GM10847 (cell line): ENCODE measurements around the gene NR1D1.

ENCODE experiments used
- POLR2A ChIP-seq: IDR thresholded peaks from 2 replicates; pipeline ENCODE4 v1.6.1; 2011; ENCODE audit not compliant: insufficient read length; ENCODE audit errors: extremely low read depth

The NR1D1 gene

GRCh38 chr17:40113907-40114245, 13.5 kb upstream of the NR1D1 start:
- TF ChIP-seq POLR2A: no peak

DNA sequence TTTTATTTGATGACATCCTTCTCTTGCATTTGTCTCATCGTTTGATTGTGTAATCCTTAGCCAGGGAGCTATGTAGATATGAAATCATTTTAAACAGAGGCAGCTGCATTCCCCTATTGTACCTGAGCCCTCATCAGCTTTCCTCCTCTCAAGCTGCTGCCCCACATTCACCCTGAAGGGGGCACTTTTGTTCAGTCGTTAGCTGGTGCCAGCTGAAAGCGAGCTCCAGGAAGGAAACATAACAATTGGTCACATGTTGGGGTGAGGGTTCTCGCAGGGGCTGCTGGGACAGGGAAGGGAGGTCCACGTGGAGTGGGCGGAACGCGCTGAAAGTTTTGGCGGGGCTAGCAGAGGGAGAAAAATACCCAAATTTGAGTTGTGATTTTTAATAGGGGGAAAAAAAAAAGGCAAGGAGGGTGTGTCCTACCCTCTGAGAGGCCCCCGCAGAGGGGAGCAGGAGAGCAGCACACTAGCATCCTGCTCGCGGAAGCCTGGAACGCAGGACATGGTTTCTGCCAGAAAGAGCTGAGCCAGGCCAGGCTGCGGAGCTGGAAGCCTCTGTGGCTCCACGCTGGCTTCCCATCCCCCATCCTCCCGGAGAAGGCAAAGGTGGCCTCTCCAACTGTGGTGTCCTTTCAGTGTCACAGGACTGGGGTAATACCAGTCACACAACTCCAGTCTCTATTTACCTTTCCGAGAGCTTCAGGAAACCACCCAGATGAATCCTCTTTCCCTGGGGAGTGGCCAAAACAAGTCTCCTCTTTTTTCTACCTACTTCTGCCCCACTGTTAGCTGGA, 12.9 kb upstream of the NR1D1 start:
- TF ChIP-seq POLR2A: peak; percentile 37

DNA sequence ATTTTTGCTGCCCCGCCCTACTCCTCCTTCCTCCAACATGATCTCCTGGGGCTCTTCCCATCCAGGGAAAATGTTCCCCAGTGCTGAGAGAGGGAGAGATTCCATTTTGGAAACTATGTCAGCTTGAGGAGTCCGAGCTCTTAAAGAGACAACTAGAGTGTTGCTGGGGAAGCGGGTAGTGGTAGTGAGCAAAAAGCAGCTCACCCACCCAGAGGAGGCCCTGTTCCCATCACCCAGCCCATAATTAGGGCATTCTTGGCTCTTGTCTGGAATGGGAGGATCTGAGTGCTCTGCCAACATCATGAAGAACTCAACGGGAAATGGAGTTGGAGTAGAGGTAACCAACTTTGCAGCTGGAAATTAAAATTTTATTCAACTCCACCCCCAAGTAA, 12.3 kb upstream of the NR1D1 start:
- no peak for TF ChIP-seq POLR2A

GRCh38 chr17:40112191-40112711, 11.9 kb upstream of the NR1D1 start:
- TF ChIP-seq POLR2A: no peak

DNA sequence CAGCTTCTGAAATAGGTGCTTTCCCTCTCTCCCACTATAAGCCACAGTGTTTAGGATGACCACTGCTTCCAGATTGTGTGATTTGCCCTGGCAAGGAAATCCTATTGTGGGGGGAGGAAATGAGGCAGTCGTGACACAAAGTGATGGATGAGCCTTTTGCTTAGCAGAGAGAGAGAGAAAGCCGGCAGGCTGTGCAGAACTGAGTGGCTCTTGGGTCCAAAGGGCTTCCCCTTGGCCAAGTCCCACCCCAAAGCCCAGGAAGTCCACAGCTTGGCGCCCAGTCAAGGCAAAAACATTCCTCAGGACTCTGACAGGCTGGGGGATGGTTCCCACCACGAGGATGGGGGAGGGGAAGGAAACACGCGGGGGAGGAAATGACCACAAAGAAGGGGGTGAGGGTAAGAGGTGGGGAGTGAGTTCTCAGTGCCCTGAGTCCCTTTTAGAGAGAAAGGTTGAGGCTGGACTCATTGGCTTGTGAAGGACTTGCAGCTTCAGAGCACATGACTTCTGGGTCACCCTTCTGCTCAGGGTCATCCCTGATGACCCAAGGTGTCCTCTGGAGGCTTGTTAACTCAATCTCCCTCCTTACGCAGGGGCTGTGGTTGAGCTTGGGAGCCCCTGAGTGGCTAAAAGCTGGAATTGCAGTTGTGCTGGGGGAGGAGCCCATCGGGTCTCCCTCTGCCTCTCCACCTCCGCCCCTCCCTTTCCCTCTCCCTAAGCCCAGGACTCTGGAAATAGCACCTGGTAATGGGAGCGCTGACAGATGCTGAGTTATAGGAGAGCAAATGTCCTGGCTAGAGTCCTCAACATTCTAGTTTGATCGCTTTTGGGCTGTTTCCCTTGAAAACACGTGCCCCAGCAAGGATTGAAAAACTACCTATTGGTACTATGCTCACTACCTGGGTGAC, 11.1 kb upstream of the NR1D1 start:
- no peak for TF ChIP-seq POLR2A

- no peak for TF ChIP-seq POLR2A
Observed at GRCh38 chr17:40110026-40110845, 9.8 kb upstream of the NR1D1 start.

GRCh38 chr17:40108970-40109824, 8.8 kb upstream of the NR1D1 start:
- TF ChIP-seq POLR2A: no peak

- TF ChIP-seq POLR2A: no peak
Observed at GRCh38 chr17:40107522-40108174, 7.3 kb upstream of the NR1D1 start.

DNA sequence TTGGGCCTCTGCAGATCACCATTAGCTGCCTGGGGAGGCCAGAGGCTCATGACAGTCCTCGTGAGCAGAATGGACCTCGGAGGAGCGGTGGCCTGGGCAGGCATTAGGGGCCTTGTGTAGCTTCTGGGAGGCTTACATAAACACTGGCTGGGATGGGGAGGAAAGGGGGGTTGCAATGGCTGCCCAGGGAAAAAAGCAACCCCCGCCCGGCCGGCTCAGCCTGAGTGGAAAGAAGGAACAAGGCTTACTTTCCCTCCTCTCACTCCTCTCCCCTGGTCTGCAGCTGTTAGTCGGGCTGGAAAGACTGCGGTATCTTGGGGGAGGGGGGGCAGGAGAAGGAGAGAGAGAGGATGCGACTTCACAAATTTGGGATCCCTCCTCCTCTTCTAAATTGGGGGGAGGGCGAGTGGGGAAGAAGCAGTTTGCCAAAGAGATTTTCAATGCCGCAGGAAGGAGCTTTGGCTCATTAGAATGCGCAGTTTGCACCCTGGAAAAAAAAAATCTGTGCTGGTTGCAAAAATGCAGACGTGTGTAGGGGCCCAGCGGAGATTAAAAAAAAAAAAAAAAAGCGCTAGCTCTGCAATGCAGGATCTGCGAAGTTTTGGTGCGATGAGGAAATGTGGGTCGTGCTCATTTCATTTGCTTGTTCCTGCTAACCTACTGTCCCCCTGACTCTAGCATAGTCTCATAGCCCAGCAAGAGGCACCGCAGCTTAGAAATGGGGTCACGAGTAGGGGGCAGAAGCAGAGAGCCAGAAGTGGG, 6.6 kb upstream of the NR1D1 start:
- no peak for TF ChIP-seq POLR2A

GRCh38 chr17:40105861-40106759, 5.7 kb upstream of the NR1D1 start:
- no peak for TF ChIP-seq POLR2A

- no peak for TF ChIP-seq POLR2A
Observed at GRCh38 chr17:40104594-40105486, 4.5 kb upstream of the NR1D1 start.

- TF ChIP-seq POLR2A: no peak
Observed at GRCh38 chr17:40103688-40104087, 3.3 kb upstream of the NR1D1 start.
